BJ (cell line): Measurements from ENCODE around the gene KRT3. TPM values are rescaled to one million over a fixed set of nuclear protein-coding genes. Genes with fewer than 3 reads are reported as not detected.
"Not testable (repeated sequence)": the region's sequence is repeated elsewhere in the genome, so short reads cannot be mapped to it uniquely, and the experiment has no call there.

Experiments
- CTCF ChIA-PET: fragments of 350-600 bp; formaldehyde crosslinking; extraction: SDS; loops from one replicate; lab custom pipeline; 2021; ENCODE audit warnings: antibody characterized with exemption, inconsistent platforms; lab: Yijun Ruan, JAX
- POLR2A ChIA-PET: fragments of 300-600 bp; sonication (Branson Sonifier 250); formaldehyde crosslinking; extraction: SDS; loops from one replicate; lab custom pipeline; 2021; ENCODE audit warnings: antibody characterized with exemption; lab: Charles Lee
- DNase-seq: peaks from one replicate; pipeline ENCODE4 v3.0.0-alpha.2; 2011; ENCODE audit warnings: low read depth
- H3K27me3 ChIP-seq: 2 replicates; pipeline ENCODE4 v1.6.0; 2011; ENCODE audit warnings: low read length; ENCODE audit not compliant: control insufficient read depth, insufficient read depth
- H3K36me3 ChIP-seq: 2 replicates; pipeline ENCODE4 v1.5.1; 2011; ENCODE audit warnings: low read length; ENCODE audit not compliant: control insufficient read depth, insufficient read depth
- H3K4me3 ChIP-seq: 2 replicates; pipeline ENCODE4 v1.5.1; 2011; ENCODE audit warnings: low read depth, mild to moderate bottlenecking, control low read depth, low read length
- CTCF ChIP-seq: IDR thresholded peaks from 2 replicates; pipeline ENCODE4 v1.5.1; 2011; ENCODE audit warnings: low read depth, mild to moderate bottlenecking, control low read depth, inconsistent platforms, low read length, moderate library complexity; ENCODE audit not compliant: insufficient read depth
- polyA plus RNA-seq: library from polyadenylated mRNA; depleted of rRNA; stranded (reverse); fragments of >200 nt; gene quantifications from 2 replicates; pipeline ENCODE4 v1.2.3, GENCODE V29; 2011

The KRT3 gene
- polyA plus RNA-seq, 1 experiment: not detected

GRCh38 chr12:52761802-52762201, 34.1 kb downstream of the KRT3 start:
- POLR2A ChIA-PET: no interaction called here
- DNase-seq: no peak
- CTCF ChIA-PET: no interaction called here

GRCh38 chr12:52761218-52761617, 34.7 kb downstream of the KRT3 start:
- POLR2A ChIA-PET, CTCF ChIA-PET, DNase-seq, H3K36me3 ChIP-seq, H3K27me3 ChIP-seq, H3K4me3 ChIP-seq: not testable (repeated sequence)

More at GRCh38 chr12:52761802-52762201, 34.1 kb downstream of the KRT3 start:
- H3K36me3 ChIP-seq: no peaks in the 10 kb centered on the region
- peaks cover 4% of the 10 kb centered on the region for H3K27me3 ChIP-seq
- no peak overlapping the region for H3K4me3 ChIP-seq
- no peak for TF ChIP-seq CTCF

DNA sequence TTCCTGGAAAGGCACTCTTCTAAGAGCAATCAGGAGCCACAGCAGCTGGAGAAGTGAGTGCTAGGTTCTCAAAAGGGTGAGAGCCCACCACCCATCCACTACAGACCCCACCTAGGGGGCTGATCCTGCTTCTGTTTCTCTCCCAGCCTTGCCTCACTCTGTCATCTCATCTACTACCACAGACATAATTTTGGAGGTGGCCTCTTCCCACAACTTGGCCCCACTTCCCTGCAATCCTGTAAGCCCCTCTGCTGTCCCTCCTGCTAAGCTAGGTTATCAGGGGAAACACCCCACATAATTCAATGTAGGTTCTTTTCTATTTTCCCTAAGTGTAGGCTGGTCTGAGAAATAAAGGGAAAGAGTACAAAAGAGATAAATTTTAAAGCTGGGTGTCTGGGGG, 35.3 kb downstream of the KRT3 start:
- no peak for DNase-seq
- no peaks in the 10 kb centered on the region for H3K36me3 ChIP-seq
- no peak for TF ChIP-seq CTCF
- ChIA-PET CTCF (interaction anchor here (1.8 kb wide), 1 partner anchor 15 kb away, joined by 5 read pairs; no protein-coding TSS in a partner anchor), POLR2A (no interaction called here)
- peaks cover under 1% of the 10 kb centered on the region for H3K27me3 ChIP-seq
- H3K4me3 ChIP-seq: no peak overlapping the region

- Histone ChIP-seq H3K4me3 (no peak overlapping the region), H3K36me3 (no peaks in the 10 kb centered on the region), H3K27me3 (no peaks in the 10 kb centered on the region; the same call in 1 of the 2 replicates)
- POLR2A ChIA-PET: no interaction called here
- CTCF ChIA-PET: interaction anchor here (1.8 kb wide), 1 partner anchor 16 kb away, joined by 5 read pairs; no protein-coding TSS in a partner anchor
- TF ChIP-seq CTCF: no peak
- DNase-seq: no peak
Measured at GRCh38 chr12:52759695-52760094, 36.2 kb downstream of the KRT3 start.

GRCh38 chr12:52759218-52759617, 36.7 kb downstream of the KRT3 start:
- H3K36me3 ChIP-seq: no peaks in the 10 kb centered on the region
- no peaks in the 10 kb centered on the region; the same call in 1 of the 2 replicates for H3K27me3 ChIP-seq
- no peak for TF ChIP-seq CTCF
- ChIA-PET POLR2A (no interaction called here), CTCF (interaction anchor here (1.8 kb wide), 1 partner anchor 16 kb away, joined by 5 read pairs; no protein-coding TSS in a partner anchor)
- no peak for DNase-seq
- H3K4me3 ChIP-seq: no peak overlapping the region

- no peak for TF ChIP-seq CTCF
- POLR2A ChIA-PET: no interaction called here
Measured at GRCh38 chr12:52757449-52758176, 38.3 kb downstream of the KRT3 start.

More at GRCh38 chr12:52757449-52758176, 38.3 kb downstream of the KRT3 start:
- Histone ChIP-seq H3K4me3 (no peak overlapping the region), H3K36me3 (no peaks in the 10 kb centered on the region), H3K27me3 (no peaks in the 10 kb centered on the region; the same call in 1 of the 2 replicates)
- no peak for DNase-seq
- CTCF ChIA-PET: no interaction called here
